Measurements from ENCODE around the gene ALCAM.
"Not testable (repeated sequence)": the region's sequence is repeated elsewhere in the genome, so short reads cannot be mapped to it uniquely, and the experiment has no call there.

Gene ALCAM

DNA sequence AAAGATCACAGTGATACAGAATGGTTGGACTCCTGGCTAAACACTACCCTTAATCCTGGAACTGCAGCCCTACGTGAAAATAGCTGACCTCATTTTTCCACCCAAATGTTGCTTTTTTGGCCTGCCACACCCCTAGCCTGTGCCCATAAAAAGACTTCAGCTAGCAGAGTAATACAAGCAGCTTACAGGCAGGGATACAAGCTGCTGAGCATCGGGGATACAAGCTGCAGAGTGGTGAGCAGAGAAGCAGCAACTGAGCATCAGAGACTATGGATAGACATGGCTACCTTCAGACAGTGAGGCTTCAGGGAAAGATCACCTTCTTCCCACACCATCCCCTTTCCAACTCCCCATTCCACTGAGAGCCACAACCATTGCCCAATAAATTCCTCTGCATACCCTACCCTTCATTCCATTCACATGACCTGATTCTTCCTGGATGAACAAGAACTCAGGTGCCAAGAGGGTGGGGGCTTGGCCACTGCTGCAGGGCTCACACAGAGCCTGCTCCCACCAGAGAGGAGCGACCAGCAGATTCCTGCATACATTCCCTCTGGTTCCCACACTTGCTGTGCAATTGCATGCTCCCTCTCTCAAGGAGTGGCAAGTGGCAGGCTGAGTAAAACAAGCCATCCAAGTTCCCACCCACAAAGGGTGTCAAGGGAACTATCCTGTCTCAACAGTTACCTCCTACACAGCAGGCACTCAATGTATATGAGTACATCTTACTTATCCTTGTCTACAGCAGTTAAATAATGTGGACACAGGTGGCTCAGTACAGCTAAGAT lies 217.5 kb downstream of the ALCAM start:
- no peak for DNase-seq (ENCODE audit: low read depth in 2 of 2)

DNA sequence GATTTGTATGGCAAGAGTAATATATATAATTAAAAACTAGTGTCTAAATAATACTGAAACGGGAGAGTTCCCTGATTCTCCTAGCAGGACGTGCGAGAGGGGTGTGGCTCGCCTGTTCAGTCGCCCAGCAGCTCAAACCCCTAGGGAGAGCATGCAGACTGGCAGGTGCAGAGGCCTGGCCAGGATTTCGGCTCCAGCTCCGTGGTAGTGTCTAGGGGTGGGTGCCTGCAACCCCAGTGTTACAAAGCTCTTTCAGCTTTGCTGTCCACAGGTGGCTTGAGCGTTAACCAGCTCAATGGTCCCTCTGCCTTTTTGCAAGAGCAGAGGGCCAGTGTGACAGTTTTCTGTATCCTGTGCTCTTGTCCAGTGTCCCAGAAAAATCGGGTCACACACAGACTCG lies 226.6 kb downstream of the ALCAM start:
- no peak for DNase-seq (ENCODE audit: low read depth in 2 of 2)

DNA sequence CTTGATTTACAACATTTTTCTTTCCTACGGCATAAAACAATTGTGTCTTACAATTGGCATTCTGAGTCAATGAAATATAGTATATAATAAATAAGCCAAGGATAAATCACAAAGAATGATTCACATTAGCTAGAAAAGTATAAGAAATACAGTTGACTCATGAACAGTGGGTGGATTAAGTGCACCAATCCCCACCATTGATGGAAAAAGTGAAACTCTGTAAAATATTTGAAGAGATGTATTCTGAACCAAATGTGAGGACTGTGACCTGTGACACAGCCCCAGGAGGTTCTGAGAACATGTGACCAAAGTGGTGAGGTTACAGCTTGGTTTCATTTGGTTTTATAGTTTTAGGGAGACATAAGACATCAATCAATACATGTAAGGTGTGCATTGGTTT lies 227.5 kb downstream of the ALCAM start:
- no peak for DNase-seq (ENCODE audit: low read depth in 2 of 2)

DNA sequence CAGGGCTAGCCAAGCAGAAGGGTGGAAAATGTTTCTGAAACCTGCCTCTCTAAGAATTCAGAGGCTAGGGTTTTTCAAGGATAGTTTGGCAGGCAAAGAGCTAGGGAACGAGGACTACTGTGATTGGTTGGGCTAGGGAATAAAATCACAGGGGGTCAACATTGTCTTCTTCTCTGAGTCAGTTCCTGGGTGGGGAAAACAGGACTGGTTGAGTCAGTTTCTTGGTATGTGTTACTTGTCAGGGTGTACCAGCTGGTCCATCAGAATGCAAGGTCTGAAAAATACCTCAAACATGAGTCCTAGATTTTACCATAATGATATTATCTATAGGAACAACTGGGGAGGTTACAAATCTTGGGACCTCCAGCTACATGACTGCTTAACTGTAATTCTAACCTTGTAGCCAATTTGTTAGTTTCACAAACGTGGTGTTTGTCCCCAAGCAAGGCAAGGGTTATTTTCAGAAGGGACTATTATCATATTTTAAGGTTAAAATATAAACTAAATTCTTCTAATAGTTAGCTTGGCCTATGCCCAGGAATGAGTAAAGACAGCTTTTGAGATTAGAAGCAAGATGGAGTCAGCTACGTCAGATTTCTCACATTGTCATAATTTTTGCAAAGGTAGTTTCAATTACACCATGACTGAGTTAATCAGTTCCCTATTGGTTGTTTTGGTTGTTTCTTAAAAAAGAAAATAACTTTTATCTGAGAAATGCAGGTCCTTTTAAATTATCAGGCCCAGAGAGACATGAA lies 231.5 kb downstream of the ALCAM start:
- DNase-seq (ENCODE audit: low read depth in 2 of 2) = no peak

DNA sequence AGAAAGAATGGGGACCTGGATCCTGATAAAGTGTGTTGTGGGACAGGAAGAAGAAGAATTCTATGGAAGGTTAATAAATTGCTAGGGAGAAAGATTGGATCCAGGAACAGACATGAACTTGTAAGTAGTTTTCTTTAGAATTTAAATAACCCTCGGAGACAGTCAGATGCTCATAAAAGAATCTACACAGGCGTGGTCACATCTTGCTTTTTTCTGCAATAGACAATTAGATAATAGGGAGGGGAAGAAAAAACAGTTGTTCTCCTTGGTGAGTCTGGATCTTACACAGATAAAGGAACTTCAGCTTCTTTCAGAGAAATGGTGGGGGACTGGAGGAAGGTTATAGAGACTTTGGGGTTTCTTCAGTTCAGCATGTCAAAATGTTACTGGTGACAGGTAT lies 232.6 kb downstream of the ALCAM start:
- no peak for DNase-seq (ENCODE audit: low read depth in 2 of 2)

DNA sequence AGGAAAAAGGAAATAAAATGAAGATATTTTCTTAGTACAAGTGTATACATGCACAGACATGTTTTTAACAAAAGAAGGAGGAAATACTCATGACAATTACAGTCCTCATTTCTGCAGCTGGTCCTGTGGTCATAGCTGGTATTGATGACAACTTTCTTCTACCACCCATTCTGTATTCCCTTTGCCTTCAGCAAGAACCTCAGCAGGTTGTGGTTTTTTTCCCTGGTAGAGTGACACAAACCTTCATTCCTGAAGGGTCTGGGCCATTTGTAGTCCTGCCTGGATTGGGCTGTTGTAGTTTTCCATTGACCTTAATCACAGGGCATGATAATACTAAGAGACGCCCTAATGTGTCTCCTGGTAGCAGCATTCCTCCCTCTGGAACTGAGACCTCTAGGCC lies 235.0 kb downstream of the ALCAM start:
- DNase-seq (ENCODE audit: low read depth in 2 of 2) = not testable (repeated sequence)

DNA sequence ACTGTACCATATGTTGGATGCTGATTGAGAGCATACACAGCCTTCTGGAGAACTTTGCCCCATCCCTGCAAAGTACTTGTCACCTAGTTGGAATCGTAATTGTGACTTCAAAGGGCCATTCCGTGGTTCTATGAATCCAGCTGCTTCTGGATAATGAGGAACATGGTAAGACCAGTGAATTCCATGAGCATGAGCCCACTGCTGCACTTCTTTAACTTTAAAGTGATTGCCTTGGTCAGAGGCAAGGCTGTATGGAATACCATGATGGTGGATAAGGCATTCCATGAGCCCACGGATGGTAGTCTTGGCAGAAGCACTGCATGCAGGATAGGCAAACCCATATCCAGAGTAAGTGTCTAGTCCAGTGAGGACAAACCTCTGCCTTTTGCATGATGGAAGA lies 235.6 kb downstream of the ALCAM start:
- not testable (repeated sequence) for DNase-seq (ENCODE audit: low read depth in 2 of 2)

DNA sequence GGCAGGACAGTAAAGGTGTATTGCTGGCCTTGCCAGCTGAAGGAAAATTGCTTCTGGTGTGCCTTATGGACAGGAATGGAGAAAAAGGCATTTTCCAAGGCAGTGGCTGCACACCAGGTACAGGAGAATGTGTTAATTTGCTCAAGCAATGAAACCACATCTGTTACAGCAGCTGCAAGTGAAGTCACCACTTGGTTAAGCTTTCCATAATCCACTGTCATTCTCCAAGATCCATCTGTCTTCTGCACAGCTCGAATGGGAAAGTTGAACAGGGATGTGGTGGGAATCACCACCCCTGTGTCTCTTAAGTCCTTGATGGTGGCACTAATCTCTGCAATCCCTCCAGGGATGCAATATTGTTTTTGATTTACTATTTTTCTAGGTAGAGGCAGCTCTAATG lies 236.8 kb downstream of the ALCAM start:
- DNase-seq (ENCODE audit: low read depth in 2 of 2) = not testable (repeated sequence)

DNA sequence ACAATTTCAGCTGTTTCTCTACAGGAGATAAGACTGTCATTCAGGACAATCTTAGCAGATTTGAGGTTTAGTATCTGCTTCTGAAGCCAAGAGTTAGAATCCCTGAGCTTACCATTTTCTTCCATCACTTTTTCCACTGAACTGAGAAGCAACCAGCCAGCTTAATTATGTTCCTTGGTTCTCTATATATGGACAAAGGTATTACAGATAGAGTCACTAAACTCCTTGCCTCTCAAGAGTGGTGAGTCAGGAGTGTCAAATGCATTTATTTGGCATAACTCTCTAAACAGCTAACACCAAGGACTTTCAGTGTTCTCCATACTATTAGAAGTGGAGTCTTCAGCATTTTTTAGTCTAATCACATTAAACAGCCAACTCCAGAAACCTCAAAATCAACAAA lies 239.3 kb downstream of the ALCAM start:
- no peak for DNase-seq (ENCODE audit: low read depth in 2 of 2)

DNA sequence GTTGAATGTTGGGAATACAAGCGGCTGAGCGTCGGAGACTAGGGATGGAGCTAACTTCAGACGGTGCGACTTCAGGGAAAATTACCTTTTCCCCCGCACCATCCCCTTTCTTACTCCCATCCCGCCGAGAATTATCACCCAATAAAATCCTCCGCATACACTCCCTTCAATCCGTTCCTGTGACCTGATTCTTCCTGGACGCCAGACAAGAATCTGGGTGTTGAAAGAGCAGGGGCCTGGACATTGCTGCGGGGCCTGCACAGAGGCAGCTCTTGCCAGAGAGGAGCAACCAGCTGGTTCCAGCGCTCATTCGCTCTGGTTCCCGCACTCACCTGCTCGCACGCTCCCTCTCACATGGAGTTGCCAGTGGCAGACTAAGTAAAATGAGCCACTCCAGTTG lies 241.9 kb downstream of the ALCAM start:
- no peak for DNase-seq (ENCODE audit: low read depth in 2 of 2)

DNA sequence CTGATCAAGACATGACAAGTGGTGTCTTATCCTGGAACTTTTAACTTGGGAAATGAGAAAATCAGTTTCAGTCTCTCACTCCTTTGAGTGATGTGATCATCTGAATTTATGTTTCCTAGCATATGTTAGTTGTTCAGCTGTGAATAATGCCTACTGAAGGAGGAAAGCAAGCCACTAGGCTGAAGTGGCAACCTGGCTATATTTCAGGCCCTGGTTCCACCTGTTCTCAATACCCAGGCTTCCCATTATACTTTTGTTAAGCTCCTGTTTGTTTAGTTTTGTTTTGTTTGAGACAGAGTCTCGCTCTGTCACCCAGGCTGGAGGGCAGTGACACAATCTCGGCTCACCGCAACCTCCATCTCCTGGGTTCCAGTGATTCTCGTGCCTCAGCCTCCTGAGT lies 243.8 kb downstream of the ALCAM start:
- DNase-seq (ENCODE audit: low read depth in 2 of 2) = no peak

DNA sequence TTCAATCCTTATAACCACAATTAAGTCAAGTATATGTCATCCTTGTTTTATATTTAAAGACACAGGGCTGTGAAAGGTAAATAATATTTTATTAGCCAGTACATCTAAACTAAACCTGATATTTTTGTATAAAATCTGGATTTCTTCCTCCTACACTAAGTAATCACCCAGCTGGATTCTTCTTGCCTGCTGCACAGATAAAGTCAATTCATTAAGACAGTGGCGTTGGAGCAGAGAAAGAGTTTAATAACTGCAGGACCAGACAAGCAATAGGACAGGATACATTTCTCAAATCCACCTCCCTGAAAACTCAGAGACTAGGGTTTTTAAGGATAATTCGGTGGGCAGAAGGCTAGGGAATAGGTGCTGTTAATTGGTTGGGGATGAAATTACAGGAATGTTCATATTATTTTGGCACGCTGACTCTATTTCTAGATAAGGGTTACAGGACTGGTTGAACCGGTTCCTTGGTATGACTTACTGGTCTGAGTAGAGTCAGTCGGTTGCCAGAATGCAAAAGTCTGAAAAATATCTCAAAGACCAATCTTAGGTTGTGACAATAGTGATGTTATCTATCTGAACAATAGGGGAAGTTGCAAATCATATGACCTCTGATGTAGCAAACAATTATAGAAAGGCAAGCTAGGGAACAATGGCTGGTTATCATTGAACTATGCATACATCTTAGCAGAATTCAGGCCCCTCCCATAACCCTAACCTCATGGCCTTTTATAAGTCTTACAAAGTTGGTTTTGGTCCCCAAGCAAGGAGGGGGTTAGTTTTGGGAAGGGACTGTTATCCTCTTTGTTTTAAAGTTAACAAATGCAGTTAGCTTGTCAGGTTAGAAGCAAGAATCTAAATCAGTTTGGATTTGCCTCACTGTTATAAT lies 244.8 kb downstream of the ALCAM start:
- no peak for DNase-seq (ENCODE audit: low read depth in 2 of 2)

DNA sequence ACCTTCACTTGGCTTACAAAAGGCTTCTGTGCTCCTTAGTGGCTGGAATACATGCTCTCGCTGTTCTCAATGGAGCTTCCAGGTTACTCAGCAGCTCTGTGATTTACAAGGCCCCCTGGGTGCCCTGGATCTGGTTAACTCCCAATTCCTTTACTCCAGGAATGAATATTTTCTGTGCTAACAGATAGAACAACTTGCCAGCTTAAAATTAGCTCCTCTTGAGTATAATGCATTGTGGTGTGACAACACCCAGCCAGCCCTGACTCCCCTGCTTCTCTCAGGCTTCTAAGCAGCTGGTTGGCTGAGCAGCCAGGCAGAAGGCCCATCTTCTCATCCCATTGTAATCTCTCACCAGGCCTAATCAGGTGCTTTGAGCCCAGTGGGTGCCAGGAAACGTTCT lies 246.4 kb downstream of the ALCAM start:
- DNase-seq (ENCODE audit: low read depth in 2 of 2) = no peak

DNA sequence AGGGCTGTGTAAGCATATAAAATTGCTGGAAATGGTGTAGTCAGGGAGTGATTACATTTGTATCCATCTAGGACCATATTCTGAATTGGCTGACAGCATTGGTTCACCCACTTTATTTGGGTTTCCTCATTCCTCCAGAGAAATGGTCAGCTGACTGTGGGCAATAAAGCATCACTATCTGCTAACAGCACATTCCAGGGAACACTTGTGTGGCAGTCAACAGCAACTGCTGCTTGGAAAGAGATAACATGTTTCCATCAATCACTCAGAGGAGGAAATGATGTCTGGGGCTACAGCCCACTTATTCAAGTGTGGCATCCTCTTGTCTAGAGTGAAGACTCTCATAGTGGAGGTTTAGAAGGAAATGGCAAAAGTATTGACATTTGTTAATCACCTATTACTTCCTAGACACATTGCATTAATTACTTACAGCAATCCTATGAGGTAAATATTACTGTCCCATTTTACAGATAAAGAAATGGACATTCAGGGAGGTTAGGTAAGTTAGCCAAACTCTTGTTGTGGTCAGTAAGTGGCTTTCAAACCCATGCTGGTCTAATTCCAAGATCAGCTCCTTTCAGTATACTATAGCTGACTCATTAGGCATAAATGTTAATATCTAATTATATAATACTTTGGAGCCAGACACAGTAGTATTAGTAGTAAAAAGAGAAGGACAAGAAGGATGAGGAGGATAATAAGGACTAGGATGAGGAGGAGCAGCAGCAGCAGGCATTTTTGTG lies 247.8 kb downstream of the ALCAM start:
- DNase-seq (ENCODE audit: low read depth in 2 of 2) = no peak

DNA sequence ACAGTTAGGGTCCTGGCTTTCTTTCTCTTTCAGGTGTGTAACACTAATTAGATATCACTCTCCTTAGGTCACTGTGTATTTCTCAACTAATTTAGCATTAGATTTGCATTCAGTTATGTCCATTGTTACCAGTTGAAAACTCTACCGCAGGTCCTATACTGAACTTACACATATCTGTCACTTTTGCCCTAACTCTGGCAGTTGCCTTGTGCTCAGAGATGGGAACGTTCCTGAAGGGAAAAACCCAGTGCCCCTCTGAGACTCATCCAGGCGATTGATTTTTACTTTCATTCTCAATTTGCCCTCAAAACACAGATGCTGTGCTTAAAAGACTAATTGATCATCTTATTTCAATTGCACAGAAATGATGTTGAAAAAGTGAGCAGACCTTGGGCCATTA lies 249.1 kb downstream of the ALCAM start:
- no peak for DNase-seq (ENCODE audit: low read depth in 2 of 2)

DNA sequence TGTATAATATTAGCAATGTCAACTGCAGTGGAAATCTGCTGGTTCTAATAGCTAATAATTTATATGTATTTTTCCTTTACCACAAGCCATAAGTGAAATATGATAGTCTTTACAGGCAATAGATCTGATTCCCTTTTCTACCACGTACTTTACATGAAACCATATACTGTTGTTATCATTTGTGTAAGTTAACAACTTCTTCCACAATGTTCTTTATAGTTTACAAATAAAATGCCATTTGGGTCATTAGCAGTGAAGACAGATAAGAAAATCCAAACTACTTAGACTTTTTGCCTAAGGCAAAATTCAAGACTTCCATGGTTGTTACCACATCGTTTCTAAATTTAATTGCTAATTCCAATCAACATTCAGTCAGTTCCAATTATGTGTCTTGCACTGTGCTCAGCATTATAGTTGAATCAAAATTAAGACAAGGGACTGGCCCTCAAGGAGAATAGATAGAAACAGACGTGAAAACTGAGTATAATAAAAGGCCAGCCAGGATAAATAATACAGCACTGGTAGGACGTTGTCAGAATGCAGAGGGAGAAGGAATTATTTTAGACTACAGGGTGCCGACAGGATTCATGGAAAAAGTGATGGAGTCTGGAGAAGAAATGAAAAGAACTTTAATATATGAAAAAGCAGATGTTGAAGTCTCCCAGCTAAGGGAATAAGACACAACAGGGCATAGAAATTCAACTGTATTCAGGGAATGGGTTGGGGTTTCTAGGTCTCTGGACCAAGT lies 249.8 kb downstream of the ALCAM start:
- no peak for DNase-seq (ENCODE audit: low read depth in 2 of 2)

DNA sequence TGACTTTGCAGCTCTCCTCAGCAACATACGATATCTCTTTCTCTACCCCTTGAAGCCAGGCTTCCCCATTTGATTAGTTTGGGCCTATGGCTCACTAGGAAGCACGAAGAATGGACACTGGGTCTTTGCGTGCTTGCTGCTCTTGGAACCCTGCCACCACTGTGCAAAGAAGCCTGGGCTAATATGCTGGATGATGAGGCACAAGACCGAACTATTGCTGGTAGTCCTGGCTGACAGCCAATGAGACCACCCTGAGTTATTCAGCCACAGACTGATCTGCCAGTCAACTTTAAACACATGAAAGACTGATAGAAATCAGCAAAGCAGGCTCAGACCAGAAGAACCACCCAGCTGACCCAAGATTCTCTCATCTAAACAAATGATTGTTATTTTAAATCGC lies 251.8 kb downstream of the ALCAM start:
- DNase-seq (ENCODE audit: low read depth in 2 of 2) = no peak

DNA sequence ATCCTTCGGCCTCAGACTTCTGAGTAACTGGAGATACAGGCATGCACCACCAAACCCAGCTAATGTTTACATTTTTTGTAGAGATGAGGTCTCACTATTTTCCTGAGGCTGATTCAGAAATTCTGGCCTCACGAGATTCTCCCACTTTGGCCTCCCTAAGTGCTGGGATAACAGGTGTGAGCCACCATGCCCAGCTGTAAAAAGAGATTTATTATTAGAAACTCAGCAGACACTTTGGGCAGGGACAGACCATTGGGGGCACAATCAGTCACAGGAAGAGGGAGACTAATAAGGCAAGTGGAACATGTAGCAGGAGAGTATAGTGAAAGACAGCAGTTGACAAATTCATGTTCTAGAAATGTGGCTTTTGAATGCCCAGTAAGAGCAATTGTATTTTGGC lies 252.9 kb downstream of the ALCAM start:
- no peak for DNase-seq (ENCODE audit: low read depth in 2 of 2)

DNA sequence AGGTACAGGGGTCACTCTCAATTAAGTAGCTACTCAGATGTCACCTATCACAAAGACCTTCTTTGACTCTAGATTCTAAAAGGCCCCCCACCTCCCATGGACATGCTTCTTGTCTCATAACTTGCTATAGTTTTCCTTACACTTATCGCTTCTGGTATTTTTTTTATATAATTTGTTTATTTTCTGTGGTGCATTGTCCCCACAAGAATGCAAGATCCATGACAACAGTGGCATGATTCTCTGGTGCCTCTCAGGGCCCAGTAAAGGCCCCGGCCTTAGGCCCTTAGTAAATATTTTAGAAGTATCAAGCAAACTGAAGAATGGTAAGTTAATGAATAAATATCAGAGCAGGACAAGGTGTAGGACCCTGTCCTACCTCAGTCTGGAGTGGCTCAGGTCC lies 253.5 kb downstream of the ALCAM start:
- DNase-seq (ENCODE audit: low read depth in 2 of 2) = no peak

DNA sequence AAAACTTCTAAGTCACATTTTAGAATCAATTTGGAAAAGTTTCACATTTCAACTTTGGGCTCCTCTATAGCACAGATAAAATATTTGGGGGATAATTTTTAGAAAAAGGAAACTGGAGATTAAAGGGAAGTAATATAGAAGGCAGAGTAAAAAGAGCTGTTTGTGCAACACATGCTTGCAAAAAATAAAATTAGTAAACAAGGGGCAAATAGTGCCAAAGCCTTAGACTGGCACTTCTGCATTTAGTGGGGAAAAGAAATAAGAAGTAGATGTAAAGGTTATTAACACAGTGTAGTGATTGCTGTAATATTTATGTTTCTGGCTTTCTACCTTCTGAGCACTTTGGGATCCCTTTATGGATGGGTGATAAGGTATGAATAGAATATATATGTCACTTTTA lies 255.5 kb downstream of the ALCAM start:
- DNase-seq (ENCODE audit: low read depth in 2 of 2) = no peak
